HFFc6 (cell line): Measurements from ENCODE around the gene CACNB1. TPM values are rescaled to one million over a fixed set of nuclear protein-coding genes. Genes with fewer than 3 reads are reported as not detected.

Experiments
- DNase-seq: peaks from one replicate; pipeline ENCODE4 v3.0.0-alpha.2; 2018
- H3K27ac Mint-ChIP-seq: 2 replicates; pipeline ENCODE4 v1.8.0; 2020; ENCODE audit warnings: mild to moderate bottlenecking, mixed read lengths
- H3K27me3 Mint-ChIP-seq: 2 replicates; pipeline ENCODE4 v1.8.0; 2021; ENCODE audit warnings: mild to moderate bottlenecking, moderate library complexity, mixed read lengths; ENCODE audit not compliant: insufficient read depth
- H3K36me3 Mint-ChIP-seq: 2 replicates; pipeline ENCODE4 v1.8.0; 2021; ENCODE audit warnings: low read depth, mixed read lengths
- H3K4me1 Mint-ChIP-seq: 2 replicates; pipeline ENCODE4 v1.8.0; 2020; ENCODE audit warnings: low read depth, mixed read lengths
- H3K4me3 Mint-ChIP-seq: 2 replicates; pipeline ENCODE4 v1.8.0; 2020; ENCODE audit warnings: mild to moderate bottlenecking, moderate library complexity, mixed read lengths
- H3K9me3 Mint-ChIP-seq: 2 replicates; pipeline ENCODE4 v1.8.0; 2020; ENCODE audit warnings: mild to moderate bottlenecking, mixed read lengths
- long read RNA-seq: library from polyadenylated mRNA; unstranded; transcript quantifications from one replicate; pipeline ENCODE4 v2.0.0, GENCODE V29; 2019
- total RNA-seq, 6 experiments: library from RNA; stranded (reverse); fragmentation: NEBNext Ultra II Directional; extraction: Animal tissue kit (Norgen Biotek cat#: 25700); gene quantifications; 2 replicates in 1 of 6; 3 replicates in 5 of 6; pipeline ENCODE4 v1.2.3, GENCODE V29; 2021
- TF ChIP-seq, protein P1 (sequence below): fragments of 200-600 bp; sonication (generic); IDR thresholded peaks from 2 replicates; pipeline ENCODE4 v1.5.0; 2021; ENCODE audit warnings: antibody characterized with exemption, mild to moderate bottlenecking

Gene CACNB1
- 1 to 10 TPM; 5.1 to 7.0 (median 6.1) TPM for total RNA-seq
- long read RNA-seq, partial matches to known transcripts = 1 of 3 reads
- long read RNA-seq, other reads (novel, unspliced or antisense) = 2 of 3 reads

DNA sequence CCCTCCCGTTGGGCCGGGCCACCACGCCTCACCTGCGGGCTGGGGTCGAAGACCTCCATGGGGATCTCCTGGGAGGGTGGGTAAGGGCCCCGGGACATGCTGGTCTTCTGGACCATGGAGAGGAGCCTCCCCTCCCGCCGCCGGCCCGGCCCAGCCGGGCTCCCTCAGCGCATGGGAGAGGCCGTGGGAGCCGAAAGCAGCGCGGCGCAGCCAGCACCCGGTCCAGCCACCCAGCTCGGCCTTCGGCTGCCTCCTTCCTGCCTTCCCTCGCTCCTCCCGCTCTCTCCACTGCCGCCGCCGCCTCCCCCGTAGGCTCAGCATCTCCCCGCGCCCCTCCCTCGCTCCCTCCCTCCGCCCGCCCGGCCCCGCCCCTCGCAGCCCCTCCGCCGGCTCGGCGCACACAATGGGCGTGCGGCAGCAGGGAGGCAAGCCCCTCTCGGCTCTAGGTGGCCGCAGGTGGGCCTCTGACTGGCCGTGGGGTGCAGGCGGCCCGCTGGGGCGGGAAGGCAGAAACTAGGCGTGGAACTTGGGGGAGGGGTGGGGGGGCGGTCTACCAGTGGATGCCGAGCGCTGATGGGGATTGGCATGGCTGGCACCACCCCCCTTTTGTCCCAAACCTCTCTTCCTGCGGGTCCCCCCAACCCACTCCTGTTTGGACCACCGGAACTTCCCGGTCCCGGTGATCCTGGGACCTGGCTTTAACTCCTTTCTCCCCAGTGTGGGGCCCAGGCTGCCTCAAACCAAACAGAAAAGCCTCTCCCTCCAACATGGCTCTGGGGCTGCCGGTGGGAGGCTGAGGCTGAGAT is at the start of gene CACNB1:
Gene CACNB1 (minus strand): TSS at position 290 of the 806 bp plus-strand sequence. CDS start 174 bp downstream, at position 116.
- TF ChIP-seq, protein P1, sequence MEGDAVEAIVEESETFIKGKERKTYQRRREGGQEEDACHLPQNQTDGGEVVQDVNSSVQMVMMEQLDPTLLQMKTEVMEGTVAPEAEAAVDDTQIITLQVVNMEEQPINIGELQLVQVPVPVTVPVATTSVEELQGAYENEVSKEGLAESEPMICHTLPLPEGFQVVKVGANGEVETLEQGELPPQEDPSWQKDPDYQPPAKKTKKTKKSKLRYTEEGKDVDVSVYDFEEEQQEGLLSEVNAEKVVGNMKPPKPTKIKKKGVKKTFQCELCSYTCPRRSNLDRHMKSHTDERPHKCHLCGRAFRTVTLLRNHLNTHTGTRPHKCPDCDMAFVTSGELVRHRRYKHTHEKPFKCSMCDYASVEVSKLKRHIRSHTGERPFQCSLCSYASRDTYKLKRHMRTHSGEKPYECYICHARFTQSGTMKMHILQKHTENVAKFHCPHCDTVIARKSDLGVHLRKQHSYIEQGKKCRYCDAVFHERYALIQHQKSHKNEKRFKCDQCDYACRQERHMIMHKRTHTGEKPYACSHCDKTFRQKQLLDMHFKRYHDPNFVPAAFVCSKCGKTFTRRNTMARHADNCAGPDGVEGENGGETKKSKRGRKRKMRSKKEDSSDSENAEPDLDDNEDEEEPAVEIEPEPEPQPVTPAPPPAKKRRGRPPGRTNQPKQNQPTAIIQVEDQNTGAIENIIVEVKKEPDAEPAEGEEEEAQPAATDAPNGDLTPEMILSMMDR = no peak
- H3K27ac Mint-ChIP-seq = peak within 1 kb of the TSS; percentile 52
- H3K4me3 Mint-ChIP-seq = peak within 1 kb of the TSS; percentile 89
- peak; percentile 70 for DNase-seq
- H3K36me3 Mint-ChIP-seq = peaks cover 33% of the 10 kb centered on the region
- H3K4me1 Mint-ChIP-seq = peaks cover 61% of the 10 kb centered on the region
- H3K9me3 Mint-ChIP-seq = no peaks in the 10 kb centered on the region
- peaks cover 1% of the 10 kb centered on the region for H3K27me3 Mint-ChIP-seq

DNA sequence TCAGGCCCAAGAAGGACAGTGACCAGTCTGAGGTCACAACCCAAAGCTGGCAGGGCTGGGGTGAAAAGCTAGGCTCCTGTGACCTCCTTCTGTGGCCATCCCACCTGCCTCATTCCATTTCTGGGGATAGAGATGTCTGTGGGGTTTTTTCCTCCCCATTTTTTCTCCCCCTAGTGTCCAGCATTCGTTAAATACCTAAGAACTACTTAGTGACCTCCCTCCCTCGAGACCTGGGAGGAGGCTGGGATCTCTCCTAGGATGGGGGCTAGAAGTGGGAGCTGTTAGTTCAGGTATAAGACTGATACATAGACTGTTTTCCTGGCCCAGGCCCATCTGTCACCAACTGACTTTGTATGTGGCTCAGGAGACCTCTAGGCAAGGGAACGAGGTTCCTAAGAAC is 48.8 kb upstream of the CACNB1 start:
- no peak for DNase-seq
- H3K4me1 Mint-ChIP-seq = no peaks in the 10 kb centered on the region
- no peak overlapping the region for H3K4me3 Mint-ChIP-seq
- H3K9me3 Mint-ChIP-seq = no peaks in the 10 kb centered on the region
- H3K36me3 Mint-ChIP-seq = no peaks in the 10 kb centered on the region
- TF ChIP-seq, protein P1 = peak; percentile 45
- H3K27ac Mint-ChIP-seq = no peak overlapping the region
- H3K27me3 Mint-ChIP-seq = peaks cover 2% of the 10 kb centered on the region

- H3K27ac Mint-ChIP-seq = no peak overlapping the region
- peaks cover 2% of the 10 kb centered on the region for H3K27me3 Mint-ChIP-seq
- no peak overlapping the region for H3K4me3 Mint-ChIP-seq
- H3K9me3 Mint-ChIP-seq = no peaks in the 10 kb centered on the region
- no peaks in the 10 kb centered on the region for H3K4me1 Mint-ChIP-seq
- H3K36me3 Mint-ChIP-seq = no peaks in the 10 kb centered on the region
- TF ChIP-seq, protein P1 = peak; percentile 99
- peak; percentile 55 for DNase-seq
These were observed 47.4 kb upstream of the CACNB1 start for GRCh38 chr17:39244600-39245570.

DNA sequence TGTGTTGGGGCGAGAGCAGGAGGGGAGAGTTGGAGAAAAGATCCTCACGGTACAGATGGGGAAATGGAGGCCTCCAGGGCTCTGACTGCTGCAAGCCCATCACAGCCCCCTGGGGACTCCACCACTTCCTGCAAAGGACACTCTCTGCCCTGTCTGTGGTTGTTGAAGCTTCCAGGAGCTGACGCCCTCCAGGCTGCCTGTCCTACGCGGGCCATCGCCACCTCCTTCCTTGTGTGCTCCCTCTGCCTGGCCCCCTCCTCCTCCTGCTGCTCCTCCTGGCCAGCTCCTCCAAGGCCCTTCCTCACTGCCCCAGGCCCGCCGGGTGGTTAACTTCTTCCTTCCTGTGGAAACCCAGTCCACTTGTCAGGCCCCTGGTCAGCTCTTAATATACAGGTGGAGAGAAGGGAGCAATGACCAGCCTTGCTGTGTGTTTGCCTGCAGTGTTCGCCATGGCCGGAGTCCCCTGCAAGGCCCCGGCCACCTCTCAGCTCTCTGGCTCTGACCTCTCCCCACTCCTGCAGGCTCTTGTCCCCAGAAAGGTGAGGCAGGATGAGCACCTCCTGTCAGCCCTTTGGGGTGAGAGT is 46.6 kb upstream of the CACNB1 start:
- DNase-seq = no peak
- TF ChIP-seq, protein P1 = no peak
- H3K9me3 Mint-ChIP-seq = no peaks in the 10 kb centered on the region
- H3K27me3 Mint-ChIP-seq = peaks cover 2% of the 10 kb centered on the region
- H3K36me3 Mint-ChIP-seq = no peaks in the 10 kb centered on the region
- H3K27ac Mint-ChIP-seq = no peak overlapping the region
- H3K4me3 Mint-ChIP-seq = no peak overlapping the region
- H3K4me1 Mint-ChIP-seq = no peaks in the 10 kb centered on the region

GRCh38 chr17:39243155-39243554 is 45.7 kb upstream of the CACNB1 start:
- no peaks in the 10 kb centered on the region for H3K9me3 Mint-ChIP-seq

More at GRCh38 chr17:39243155-39243554, 45.7 kb upstream of the CACNB1 start:
- peaks cover 2% of the 10 kb centered on the region for H3K27me3 Mint-ChIP-seq
- no peak overlapping the region for H3K4me3 Mint-ChIP-seq
- H3K4me1 Mint-ChIP-seq = peaks cover 6% of the 10 kb centered on the region
- no peak overlapping the region for H3K27ac Mint-ChIP-seq
- TF ChIP-seq, protein P1 = no peak
- H3K36me3 Mint-ChIP-seq = no peaks in the 10 kb centered on the region
- DNase-seq = no peak
